HepG2 (cell line): ENCODE results near the gene OR5K4.

ENCODE experiments used
- EZH2 ChIP-seq: conservative IDR thresholded peaks from 2 replicates; pipeline ENCODE4 v1.6.1; 2012; ENCODE audit warnings: mild to moderate bottlenecking, low read depth, low read length, moderate library complexity
- FOXJ3 ChIP-seq: sonication (generic); formaldehyde crosslinking; IDR thresholded peaks from 2 replicates; pipeline ENCODE4 v1.4.0; 2020; ENCODE audit warnings: missing genetic modification reagents, mild to moderate bottlenecking, borderline replicate concordance
- MEIS2 ChIP-seq: sonication (generic); formaldehyde crosslinking; IDR thresholded peaks from 2 replicates; pipeline ENCODE4 v1.9.0; 2021; ENCODE audit warnings: mild to moderate bottlenecking, missing genetic modification reagents
- MYNN ChIP-seq: sonication (generic); formaldehyde crosslinking; IDR thresholded peaks from 2 replicates; pipeline ENCODE4 v1.4.0; 2020; ENCODE audit warnings: mild to moderate bottlenecking, low read depth, missing genetic modification reagents
- YY1 ChIP-seq: IDR thresholded peaks from 2 replicates; pipeline ENCODE4 v1.6.1; 2011; ENCODE audit warnings: low read length, low read depth, moderate library complexity, mild to moderate bottlenecking; ENCODE audit not compliant: insufficient read depth, insufficient replicate concordance
- ZFP82 ChIP-seq: sonication (generic); formaldehyde crosslinking; IDR thresholded peaks from 2 replicates; pipeline ENCODE4 v1.5.1; 2020; ENCODE audit warnings: mild to moderate bottlenecking, missing genetic modification reagents, borderline replicate concordance

DNA sequence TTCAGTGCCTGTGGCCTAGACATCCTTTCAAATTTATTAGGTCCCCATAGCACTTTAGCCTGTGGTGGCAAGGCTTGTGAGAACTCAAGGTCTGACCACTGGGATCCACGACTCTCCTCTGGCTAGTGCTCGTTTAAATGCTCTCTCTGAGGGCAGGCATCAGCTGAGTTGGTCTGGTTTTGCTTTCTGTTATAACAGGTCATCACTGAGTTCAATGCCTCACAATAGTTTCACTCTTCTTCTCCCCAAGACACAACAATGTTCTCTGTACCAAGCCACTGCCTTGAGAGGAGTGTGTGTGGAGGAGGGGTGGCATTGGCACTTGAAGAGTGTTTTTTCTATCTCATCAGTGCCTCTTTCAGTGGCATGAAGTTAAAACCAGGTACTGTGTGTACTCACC is 7.6 kb downstream of the OR5K4 start:
- TF ChIP-seq FOXJ3 (CRISPR knock-in tag): no peak
- TF ChIP-seq YY1: no peak
- TF ChIP-seq ZFP82 (CRISPR knock-in tag): no peak
- no peak for TF ChIP-seq MEIS2 (CRISPR knock-in tag)
- TF ChIP-seq MYNN (CRISPR knock-in tag): no peak
- TF ChIP-seq EZH2: no peak
